Measurements from ENCODE around the gene GNAT1. TPM values are rescaled to one million over a fixed set of nuclear protein-coding genes. Genes with fewer than 3 reads are reported as not detected.

The GNAT1 gene
- total and polyA plus RNA-seq, 2 of the 13 experiments (the other 11 are each of a cell fraction or from before 2014, with no cell fraction given): 0.15 TPM; not detected in 1

DNA sequence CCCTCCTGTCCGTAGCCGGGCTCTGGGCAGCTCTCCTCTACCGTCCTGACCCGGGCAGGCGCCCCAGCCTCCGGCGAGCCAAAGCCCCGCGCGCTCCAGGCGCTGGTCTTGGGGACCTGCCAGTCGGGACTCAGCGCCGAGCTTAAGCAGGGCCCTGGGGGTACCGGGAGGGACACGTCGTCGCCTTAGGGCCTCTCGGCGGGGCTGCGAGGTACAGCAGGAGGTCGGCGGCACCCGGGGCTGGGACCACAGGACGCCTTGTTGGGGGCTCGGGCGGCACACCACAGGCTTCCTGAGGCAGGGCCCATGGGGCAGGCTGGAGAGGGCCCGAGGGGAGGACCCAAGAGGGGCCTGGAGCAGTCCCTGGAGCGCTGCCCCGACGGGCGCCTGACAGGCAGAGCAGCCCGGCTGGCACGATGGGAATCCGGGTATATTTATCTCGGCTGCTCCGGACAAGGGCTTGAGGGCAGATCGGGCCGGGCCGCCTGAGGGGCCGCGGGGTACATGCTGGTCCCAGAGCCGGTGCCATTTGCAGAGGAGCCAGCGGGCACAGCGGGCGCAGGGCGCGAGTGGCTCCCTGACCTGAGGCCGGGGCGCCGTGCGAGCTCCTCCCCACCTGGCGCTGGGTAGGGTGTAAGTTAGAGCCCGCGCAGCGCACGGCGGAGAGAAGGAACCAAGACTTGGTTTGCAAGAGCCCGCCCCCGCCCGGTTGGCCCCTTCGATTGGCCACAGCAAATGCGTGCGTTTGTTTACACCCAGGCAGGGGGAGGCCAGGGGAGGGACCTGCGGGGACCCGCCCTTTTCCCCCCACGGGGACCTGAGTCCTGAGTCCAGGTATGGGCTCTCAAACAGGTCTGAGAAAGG lies 14.2 kb downstream of the GNAT1 start (continued):
- TF ChIP-seq, protein P1, sequence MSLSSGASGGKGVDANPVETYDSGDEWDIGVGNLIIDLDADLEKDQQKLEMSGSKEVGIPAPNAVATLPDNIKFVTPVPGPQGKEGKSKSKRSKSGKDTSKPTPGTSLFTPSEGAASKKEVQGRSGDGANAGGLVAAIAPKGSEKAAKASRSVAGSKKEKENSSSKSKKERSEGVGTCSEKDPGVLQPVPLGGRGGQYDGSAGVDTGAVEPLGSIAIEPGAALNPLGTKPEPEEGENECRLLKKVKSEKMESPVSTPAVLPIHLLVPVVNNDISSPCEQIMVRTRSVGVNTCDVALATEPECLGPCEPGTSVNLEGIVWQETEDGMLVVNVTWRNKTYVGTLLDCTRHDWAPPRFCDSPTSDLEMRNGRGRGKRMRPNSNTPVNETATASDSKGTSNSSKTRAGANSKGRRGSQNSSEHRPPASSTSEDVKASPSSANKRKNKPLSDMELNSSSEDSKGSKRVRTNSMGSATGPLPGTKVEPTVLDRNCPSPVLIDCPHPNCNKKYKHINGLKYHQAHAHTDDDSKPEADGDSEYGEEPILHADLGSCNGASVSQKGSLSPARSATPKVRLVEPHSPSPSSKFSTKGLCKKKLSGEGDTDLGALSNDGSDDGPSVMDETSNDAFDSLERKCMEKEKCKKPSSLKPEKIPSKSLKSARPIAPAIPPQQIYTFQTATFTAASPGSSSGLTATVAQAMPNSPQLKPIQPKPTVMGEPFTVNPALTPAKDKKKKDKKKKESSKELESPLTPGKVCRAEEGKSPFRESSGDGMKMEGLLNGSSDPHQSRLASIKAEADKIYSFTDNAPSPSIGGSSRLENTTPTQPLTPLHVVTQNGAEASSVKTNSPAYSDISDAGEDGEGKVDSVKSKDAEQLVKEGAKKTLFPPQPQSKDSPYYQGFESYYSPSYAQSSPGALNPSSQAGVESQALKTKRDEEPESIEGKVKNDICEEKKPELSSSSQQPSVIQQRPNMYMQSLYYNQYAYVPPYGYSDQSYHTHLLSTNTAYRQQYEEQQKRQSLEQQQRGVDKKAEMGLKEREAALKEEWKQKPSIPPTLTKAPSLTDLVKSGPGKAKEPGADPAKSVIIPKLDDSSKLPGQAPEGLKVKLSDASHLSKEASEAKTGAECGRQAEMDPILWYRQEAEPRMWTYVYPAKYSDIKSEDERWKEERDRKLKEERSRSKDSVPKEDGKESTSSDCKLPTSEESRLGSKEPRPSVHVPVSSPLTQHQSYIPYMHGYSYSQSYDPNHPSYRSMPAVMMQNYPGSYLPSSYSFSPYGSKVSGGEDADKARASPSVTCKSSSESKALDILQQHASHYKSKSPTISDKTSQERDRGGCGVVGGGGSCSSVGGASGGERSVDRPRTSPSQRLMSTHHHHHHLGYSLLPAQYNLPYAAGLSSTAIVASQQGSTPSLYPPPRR (CRISPR knock-in tag; IDR thresholded peaks at IDR 0.05; ENCODE audit: borderline replicate concordance): 0 out of 2 replicates have a peak, but pooled peaks have one; percentile 9
- TF ChIP-seq NFE2 (CRISPR knock-in tag; IDR thresholded peaks at IDR 0.05) (no peak), ZNF225 (CRISPR knock-in tag; IDR thresholded peaks at IDR 0.05) (peak; percentile 30), TBX2 (CRISPR knock-in tag; IDR thresholded peaks at IDR 0.05; ENCODE audit: borderline replicate concordance) (peak; percentile 71), NFATC3 (CRISPR knock-in tag; IDR thresholded peaks at IDR 0.05) (no peak), ZNF724P (CRISPR knock-in tag; IDR thresholded peaks at IDR 0.05; ENCODE audit: borderline replicate concordance) (no peak), HOXA3 (CRISPR knock-in tag; IDR thresholded peaks at IDR 0.05) (peak; percentile 6; the same call in 1 of the 2 replicates), ZNF674 (CRISPR knock-in tag; IDR thresholded peaks at IDR 0.05; ENCODE audit: low read depth) (no peak; the same call in 1 of the 2 replicates), ZNF235 (CRISPR knock-in tag; IDR thresholded peaks at IDR 0.05; ENCODE audit: borderline replicate concordance) (no peak), IKZF1 (IDR thresholded peaks at IDR 0.05) (no peak), ZNF432 (CRISPR knock-in tag; IDR thresholded peaks at IDR 0.05; ENCODE audit: borderline replicate concordance) (no peak), SNAPC2 (CRISPR knock-in tag; IDR thresholded peaks at IDR 0.05) (no peak), CENPBD1 (CRISPR knock-in tag; IDR thresholded peaks at IDR 0.05; ENCODE audit: borderline replicate concordance, low read depth) (no peak), TBX3 (IDR thresholded peaks at IDR 0.05; ENCODE audit: borderline replicate concordance) (no peak), NR2F6 (IDR thresholded peaks at IDR 0.05) (no peak), NR2F6 (CRISPR knock-in tag; IDR thresholded peaks at IDR 0.05) (no peak), ZNF337 (CRISPR knock-in tag; IDR thresholded peaks at IDR 0.05; ENCODE audit: borderline replicate concordance, low read depth) (no peak), ATRX (CRISPR knock-in tag; IDR thresholded peaks at IDR 0.05; ENCODE audit: borderline replicate concordance) (no peak), YEATS2 (CRISPR knock-in tag; IDR thresholded peaks at IDR 0.05; ENCODE audit: borderline replicate concordance) (no peak), SYNCRIP (IDR thresholded peaks at IDR 0.05; ENCODE audit: insufficient read depth, low read depth, low read length) (no peak)
- TF ChIP-seq, protein P2, sequence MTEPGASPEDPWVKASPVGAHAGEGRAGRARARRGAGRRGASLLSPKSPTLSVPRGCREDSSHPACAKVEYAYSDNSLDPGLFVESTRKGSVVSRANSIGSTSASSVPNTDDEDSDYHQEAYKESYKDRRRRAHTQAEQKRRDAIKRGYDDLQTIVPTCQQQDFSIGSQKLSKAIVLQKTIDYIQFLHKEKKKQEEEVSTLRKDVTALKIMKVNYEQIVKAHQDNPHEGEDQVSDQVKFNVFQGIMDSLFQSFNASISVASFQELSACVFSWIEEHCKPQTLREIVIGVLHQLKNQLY (CRISPR knock-in tag; IDR thresholded peaks at IDR 0.05): no peak
- TF ChIP-seq, protein P3, sequence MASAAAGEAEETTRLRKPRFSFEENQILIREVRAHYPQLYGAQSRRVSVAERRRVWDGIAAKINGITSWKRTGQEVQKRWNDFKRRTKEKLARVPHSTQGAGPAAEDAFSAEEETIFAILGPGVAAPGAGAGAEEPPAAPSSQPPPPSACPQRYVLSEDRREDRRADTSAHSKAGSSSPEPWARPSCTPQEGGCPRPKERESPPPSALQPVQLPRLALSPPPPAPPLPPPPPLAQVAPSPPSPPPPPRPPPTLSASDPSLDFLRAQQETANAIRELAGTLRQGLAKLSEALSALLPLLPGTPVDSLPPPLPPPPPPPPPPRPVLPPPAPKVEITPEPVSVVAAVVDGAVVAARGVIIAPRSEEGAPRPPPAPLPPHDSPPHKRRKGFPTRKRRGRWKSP (CRISPR knock-in tag; IDR thresholded peaks at IDR 0.05): no peak; the same call in 1 of the 2 replicates
- TF ChIP-seq, protein P4, sequence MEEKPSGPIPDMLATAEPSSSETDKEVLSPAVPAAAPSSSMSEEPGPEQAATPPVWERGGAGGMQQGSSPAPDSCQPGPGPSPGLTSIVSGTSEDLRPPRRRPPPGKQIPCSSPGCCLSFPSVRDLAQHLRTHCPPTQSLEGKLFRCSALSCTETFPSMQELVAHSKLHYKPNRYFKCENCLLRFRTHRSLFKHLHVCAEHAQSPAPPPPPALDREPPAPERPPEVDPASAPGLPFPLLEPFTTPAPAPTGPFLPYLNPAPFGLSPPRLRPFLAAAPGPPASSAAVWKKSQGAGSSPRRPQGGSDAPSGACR (CRISPR knock-in tag; IDR thresholded peaks at IDR 0.05): peak; percentile 18; the same call in 1 of the 2 replicates

Data from HepG2 (cell line).